Panc1 (cell line): ENCODE results near the gene IL11RA. TPM values are rescaled to one million over a fixed set of nuclear protein-coding genes. Genes with fewer than 3 reads are reported as not detected.

ENCODE experiments used
- ATAC-seq: fragments of 200-7000 bp; cut with Tn5 transposase; 2 replicates; pipeline ENCODE4 v1.9.1; 2020; ENCODE audit warnings: mild to moderate bottlenecking, moderate library complexity
- BruUV-seq: library from RNA; stranded (reverse); fragments of 400-500 nt; replicated peaks from 2 replicates; lab custom pipeline; 2021; lab: Mats Ljungman, UMichigan
- CTCF ChIA-PET: fragments of 300-600 bp; sonication (Branson Sonifier 250); formaldehyde crosslinking; loops from one replicate; lab custom pipeline; 2022; ENCODE audit warnings: antibody characterized with exemption; lab: Charles Lee
- POLR2A ChIA-PET: fragments of 300-600 bp; sonication (Branson Sonifier 250); formaldehyde crosslinking; loops from one replicate; lab custom pipeline; 2022; ENCODE audit warnings: antibody characterized with exemption; lab: Charles Lee
- DNase-seq: peaks from one replicate; pipeline ENCODE4 v3.0.0-alpha.2; 2010; ENCODE audit warnings: low read depth, low spot score
- H3K27ac ChIP-seq: 2 replicates; pipeline ENCODE4 v1.5.1; 2011; ENCODE audit warnings: mild to moderate bottlenecking, low read length, inconsistent platforms
- H3K27me3 ChIP-seq: fragments of 200-500 bp; sonication (Bioruptor generic); 2 replicates; pipeline ENCODE4 v1.6.0; 2014; ENCODE audit warnings: low read length, inconsistent platforms; ENCODE audit not compliant: control insufficient read depth, insufficient read depth
- H3K36me3 ChIP-seq: fragments of 200-500 bp; sonication (Bioruptor generic); 2 replicates; pipeline ENCODE4 v1.5.1; 2014; ENCODE audit warnings: inconsistent platforms, mild to moderate bottlenecking, low read length, moderate library complexity; ENCODE audit not compliant: control insufficient read depth, insufficient read depth
- H3K4me1 ChIP-seq: 2 replicates; pipeline ENCODE4 v1.5.1; 2011; ENCODE audit warnings: inconsistent platforms, mild to moderate bottlenecking, low read length, moderate library complexity; ENCODE audit not compliant: control insufficient read depth, insufficient read depth
- H3K4me3 ChIP-seq, 2 experiments: 2 replicates each; pipeline ENCODE4 v1.5.1; 2011 to 2012; ENCODE audit warnings: low read depth in 2 of 2, low read length in 2 of 2, mild to moderate bottlenecking in 2 of 2, inconsistent platforms in 1 of 2, moderate library complexity in 1 of 2
- H3K9me3 ChIP-seq: fragments of 200-500 bp; sonication (Bioruptor generic); 2 replicates; pipeline ENCODE4 v1.5.1; 2014; ENCODE audit warnings: low read depth, mild to moderate bottlenecking, inconsistent platforms, low read length, moderate library complexity; ENCODE audit not compliant: control insufficient read depth, insufficient read depth
- CTCF ChIP-seq: fragments of 450-650 bp; IDR thresholded peaks from 2 replicates; pipeline ENCODE4 v1.5.1; 2017; ENCODE audit warnings: mild to moderate bottlenecking
- POLR2AphosphoS5 ChIP-seq: IDR thresholded peaks from 2 replicates; pipeline ENCODE4 v1.6.1; 2012; ENCODE audit warnings: mild to moderate bottlenecking, low read depth, low read length, moderate library complexity
- REST ChIP-seq, 2 experiments: IDR thresholded peaks; 2 replicates each; pipeline ENCODE4 v1.6.1; 2011 to 2012; ENCODE audit warnings: low read depth in 2 of 2, control low read depth in 1 of 2, low read length in 1 of 2, mild to moderate bottlenecking in 1 of 2, moderate library complexity in 1 of 2; ENCODE audit not compliant: insufficient read depth in 1 of 2
- SIN3A ChIP-seq: IDR thresholded peaks from 2 replicates; pipeline ENCODE4 v1.6.1; 2012; ENCODE audit warnings: low read depth, mild to moderate bottlenecking, low read length, moderate library complexity, borderline replicate concordance; ENCODE audit not compliant: insufficient read depth
- TCF7L2 ChIP-seq: IDR thresholded peaks from 2 replicates; pipeline ENCODE4 v1.6.1; 2011; ENCODE audit warnings: mild to moderate bottlenecking, low read depth, low read length, inconsistent platforms
- in situ Hi-C: cut with HindIII; loops from 2 replicates; pipeline ENCODE4 v1.10.0; 2016; ENCODE audit warnings: low sequenced_read_pairs, low pct_unique_long_range_greater_than_20kb
- intact Hi-C: fragments of 100-400 bp; cut with micrococcal nuclease; formaldehyde crosslinking; loops from one replicate; pipeline ENCODE4 v1.10.0; 2022; ENCODE audit not compliant: unreplicated experiment
- total RNA-seq: library from RNA; stranded (reverse); gene quantifications from one replicate; pipeline ENCODE4 v1.2.1, GENCODE V29; 2021; ENCODE audit not compliant: unreplicated experiment

IL11RA gene
- total RNA-seq, 1 experiment from 2014 or later: 21.6 TPM

GRCh38 chr9:34693560-34693959 lies 41.6 kb downstream of the IL11RA start:
- BruUV-seq: no TSS peak
- H3K4me1 ChIP-seq: no peaks in the 10 kb centered on the region
- CTCF ChIA-PET: no interaction called here
- no peaks in the 10 kb centered on the region for H3K36me3 ChIP-seq
- H3K27ac ChIP-seq: no peak overlapping the region
- no peak for ATAC-seq
- POLR2A ChIA-PET: no interaction called here
- intact Hi-C loops: no loop called here
- in situ Hi-C loops: no loop called here
- no peaks in the 10 kb centered on the region for H3K27me3 ChIP-seq
- no peak overlapping the region for H3K4me3 ChIP-seq
- no peak for DNase-seq
- H3K9me3 ChIP-seq: no peaks in the 10 kb centered on the region
- TF ChIP-seq REST (IDR thresholded peaks at IDR 0.05; ENCODE audit: insufficient read depth in 1 of 2, low read depth in 2 of 2, low read length in 1 of 2) (no peak), POLR2AphosphoS5 (no peak), CTCF (no peak), TCF7L2 (no peak), SIN3A (no peak)

- BruUV-seq: no TSS peak
- H3K9me3 ChIP-seq: no peaks in the 10 kb centered on the region
- no peaks in the 10 kb centered on the region for H3K36me3 ChIP-seq
- H3K4me1 ChIP-seq: no peaks in the 10 kb centered on the region
- in situ Hi-C loops (no loop called here), intact Hi-C loops (no loop called here)
- DNase-seq (no peak), ATAC-seq (no peak)
- H3K27me3 ChIP-seq: no peaks in the 10 kb centered on the region; the same call in 1 of the 2 replicates
- no peak overlapping the region for H3K4me3 ChIP-seq
- TF ChIP-seq POLR2AphosphoS5: no peak
- TF ChIP-seq TCF7L2: no peak
- no peak for TF ChIP-seq SIN3A
- TF ChIP-seq REST (IDR thresholded peaks at IDR 0.05; ENCODE audit: insufficient read depth in 1 of 2, low read depth in 2 of 2, low read length in 1 of 2): no peak
- no peak for TF ChIP-seq CTCF
- POLR2A ChIA-PET: no interaction called here
- no peak overlapping the region for H3K27ac ChIP-seq
- CTCF ChIA-PET: no interaction called here
Measured at GRCh38 chr9:34694811-34695210, 42.8 kb downstream of the IL11RA start.
